ENCODE results near the gene ELP1.

DNA sequence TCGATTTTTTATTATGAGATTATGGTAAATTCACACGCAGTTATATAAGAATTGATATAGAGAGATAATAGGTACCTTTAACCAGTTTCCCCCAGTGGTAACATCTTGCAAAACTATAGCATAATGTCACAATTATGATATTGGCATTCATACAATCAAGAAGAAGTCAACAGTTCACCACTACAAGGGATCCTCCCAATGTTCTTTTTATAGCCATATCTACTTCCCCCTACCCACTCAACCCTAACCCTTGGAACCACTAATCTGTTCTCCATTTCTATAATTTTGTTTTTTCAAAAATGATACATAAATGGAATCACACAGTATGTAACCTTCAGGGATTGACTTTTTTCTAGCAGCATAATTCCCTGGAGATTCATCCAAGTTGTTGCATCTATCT, 88.0 kb downstream of the ELP1 start:
- no peak for TF ChIP-seq EZH2 (IDR thresholded peaks at IDR 0.05; ENCODE audit: low read length, missing control alignments)
- TF ChIP-seq, protein P1, sequence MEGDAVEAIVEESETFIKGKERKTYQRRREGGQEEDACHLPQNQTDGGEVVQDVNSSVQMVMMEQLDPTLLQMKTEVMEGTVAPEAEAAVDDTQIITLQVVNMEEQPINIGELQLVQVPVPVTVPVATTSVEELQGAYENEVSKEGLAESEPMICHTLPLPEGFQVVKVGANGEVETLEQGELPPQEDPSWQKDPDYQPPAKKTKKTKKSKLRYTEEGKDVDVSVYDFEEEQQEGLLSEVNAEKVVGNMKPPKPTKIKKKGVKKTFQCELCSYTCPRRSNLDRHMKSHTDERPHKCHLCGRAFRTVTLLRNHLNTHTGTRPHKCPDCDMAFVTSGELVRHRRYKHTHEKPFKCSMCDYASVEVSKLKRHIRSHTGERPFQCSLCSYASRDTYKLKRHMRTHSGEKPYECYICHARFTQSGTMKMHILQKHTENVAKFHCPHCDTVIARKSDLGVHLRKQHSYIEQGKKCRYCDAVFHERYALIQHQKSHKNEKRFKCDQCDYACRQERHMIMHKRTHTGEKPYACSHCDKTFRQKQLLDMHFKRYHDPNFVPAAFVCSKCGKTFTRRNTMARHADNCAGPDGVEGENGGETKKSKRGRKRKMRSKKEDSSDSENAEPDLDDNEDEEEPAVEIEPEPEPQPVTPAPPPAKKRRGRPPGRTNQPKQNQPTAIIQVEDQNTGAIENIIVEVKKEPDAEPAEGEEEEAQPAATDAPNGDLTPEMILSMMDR (conservative IDR thresholded peaks at IDR 0.05 in 1 of 2, IDR thresholded peaks at IDR 0.05 in 1 of 2; ENCODE audit: low read depth in 1 of 2, low read length in 2 of 2), result no peak

Measured in fibroblast of lung (primary cell).